ENCODE measurements around the gene MLLT3.

MLLT3 gene

DNA sequence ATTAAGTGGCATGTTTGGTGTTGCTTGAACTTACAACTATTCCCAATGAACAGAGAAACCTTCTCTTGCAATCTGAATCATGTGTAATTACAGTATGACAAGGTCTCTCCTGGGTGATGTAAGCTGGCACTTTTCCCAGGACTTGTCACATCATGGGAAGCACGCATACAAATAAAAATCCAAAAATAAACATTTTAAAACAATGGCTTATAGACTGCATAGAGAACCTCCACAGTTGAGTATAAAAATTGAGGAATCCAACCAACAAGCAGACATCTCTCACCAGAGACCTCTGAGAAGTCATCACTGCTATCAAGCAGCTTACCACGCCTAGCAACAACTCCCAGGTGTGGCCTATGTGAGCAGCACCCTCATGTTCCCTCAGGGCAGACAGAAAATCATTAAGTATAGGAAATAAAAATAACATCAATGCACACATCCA is 3.9 kb downstream of the MLLT3 start:
- H3K9ac ChIP-seq (ENCODE audit: low read length) = no peak overlapping the region
- no peak overlapping the region for H3K27ac ChIP-seq (ENCODE audit: low read depth, low read length)
- H3K9me2 ChIP-seq (replicated peaks; ENCODE audit: insufficient read depth, low read length) = no peaks in the 10 kb centered on the region
- peaks cover 10% of the 10 kb centered on the region; the same call in 1 of the 2 replicates for H4K20me1 ChIP-seq (ENCODE audit: low read depth, low read length)
- H3K9me3 ChIP-seq (ENCODE audit: insufficient read depth, low read length) = no peaks in the 10 kb centered on the region
- H3K4me2 ChIP-seq (ENCODE audit: low read depth, low read length, poor library complexity, severe bottlenecking) = no peak overlapping the region
- no peaks in the 10 kb centered on the region for H3K79me2 ChIP-seq (ENCODE audit: insufficient read depth, low read length)
- H3F3A ChIP-seq (ENCODE audit: insufficient read depth) = no peaks in the 10 kb centered on the region
- H3K36me3 ChIP-seq (ENCODE audit: low read length) = no peaks in the 10 kb centered on the region
- no peak overlapping the region for H3K4me3 ChIP-seq (ENCODE audit: insufficient read depth, low read length, poor library complexity, severe bottlenecking)
- TF ChIP-seq EZH2phosphoT487 (conservative IDR thresholded peaks at IDR 0.05; ENCODE audit: low read length) = no peak
- TF ChIP-seq, protein P1, sequence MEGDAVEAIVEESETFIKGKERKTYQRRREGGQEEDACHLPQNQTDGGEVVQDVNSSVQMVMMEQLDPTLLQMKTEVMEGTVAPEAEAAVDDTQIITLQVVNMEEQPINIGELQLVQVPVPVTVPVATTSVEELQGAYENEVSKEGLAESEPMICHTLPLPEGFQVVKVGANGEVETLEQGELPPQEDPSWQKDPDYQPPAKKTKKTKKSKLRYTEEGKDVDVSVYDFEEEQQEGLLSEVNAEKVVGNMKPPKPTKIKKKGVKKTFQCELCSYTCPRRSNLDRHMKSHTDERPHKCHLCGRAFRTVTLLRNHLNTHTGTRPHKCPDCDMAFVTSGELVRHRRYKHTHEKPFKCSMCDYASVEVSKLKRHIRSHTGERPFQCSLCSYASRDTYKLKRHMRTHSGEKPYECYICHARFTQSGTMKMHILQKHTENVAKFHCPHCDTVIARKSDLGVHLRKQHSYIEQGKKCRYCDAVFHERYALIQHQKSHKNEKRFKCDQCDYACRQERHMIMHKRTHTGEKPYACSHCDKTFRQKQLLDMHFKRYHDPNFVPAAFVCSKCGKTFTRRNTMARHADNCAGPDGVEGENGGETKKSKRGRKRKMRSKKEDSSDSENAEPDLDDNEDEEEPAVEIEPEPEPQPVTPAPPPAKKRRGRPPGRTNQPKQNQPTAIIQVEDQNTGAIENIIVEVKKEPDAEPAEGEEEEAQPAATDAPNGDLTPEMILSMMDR (IDR thresholded peaks at IDR 0.05; ENCODE audit: insufficient read depth, low read length, poor library complexity, severe bottlenecking) = no peak
- H2AFZ ChIP-seq (ENCODE audit: low read depth, low read length, severe bottlenecking) = no peak overlapping the region
- H3K27me3 ChIP-seq (ENCODE audit: low read length) = no peaks in the 10 kb centered on the region

DNA sequence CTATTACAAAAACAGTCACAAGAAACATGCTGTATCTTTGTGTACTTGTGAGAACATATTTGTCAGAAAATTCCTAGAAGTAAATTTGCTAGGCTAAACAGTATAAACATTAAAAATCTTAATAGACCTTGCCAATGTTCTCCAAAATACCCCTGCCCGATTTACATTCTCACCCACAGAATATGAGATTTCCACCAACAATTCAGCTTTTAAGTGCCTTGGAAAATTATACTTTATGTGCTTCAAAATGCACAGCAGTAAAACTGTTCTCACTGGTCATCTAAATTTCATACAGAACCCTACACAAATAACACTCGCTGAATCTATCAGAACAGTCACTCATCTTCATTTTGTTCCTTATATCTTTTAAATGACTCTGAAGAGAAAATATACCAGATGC is 5.5 kb downstream of the MLLT3 start:
- Histone ChIP-seq H3K36me3 (ENCODE audit: low read length) (no peaks in the 10 kb centered on the region), H4K20me1 (ENCODE audit: low read depth, low read length) (peaks cover 14% of the 10 kb centered on the region; the same call in 1 of the 2 replicates), H3F3A (ENCODE audit: insufficient read depth) (no peaks in the 10 kb centered on the region), H2AFZ (ENCODE audit: low read depth, low read length, severe bottlenecking) (no peak overlapping the region), H3K4me2 (ENCODE audit: low read depth, low read length, poor library complexity, severe bottlenecking) (no peak overlapping the region), H3K9me2 (replicated peaks; ENCODE audit: insufficient read depth, low read length) (no peaks in the 10 kb centered on the region), H3K79me2 (ENCODE audit: insufficient read depth, low read length) (no peaks in the 10 kb centered on the region), H3K9me3 (ENCODE audit: insufficient read depth, low read length) (no peaks in the 10 kb centered on the region), H3K27me3 (ENCODE audit: low read length) (no peaks in the 10 kb centered on the region), H3K9ac (ENCODE audit: low read length) (no peak overlapping the region), H3K4me3 (ENCODE audit: insufficient read depth, low read length, poor library complexity, severe bottlenecking) (no peak overlapping the region), H3K27ac (ENCODE audit: low read depth, low read length) (no peak overlapping the region)
- TF ChIP-seq, protein P1 (IDR thresholded peaks at IDR 0.05; ENCODE audit: insufficient read depth, low read length, poor library complexity, severe bottlenecking) = no peak
- no peak for TF ChIP-seq EZH2phosphoT487 (conservative IDR thresholded peaks at IDR 0.05; ENCODE audit: low read length)

DNA sequence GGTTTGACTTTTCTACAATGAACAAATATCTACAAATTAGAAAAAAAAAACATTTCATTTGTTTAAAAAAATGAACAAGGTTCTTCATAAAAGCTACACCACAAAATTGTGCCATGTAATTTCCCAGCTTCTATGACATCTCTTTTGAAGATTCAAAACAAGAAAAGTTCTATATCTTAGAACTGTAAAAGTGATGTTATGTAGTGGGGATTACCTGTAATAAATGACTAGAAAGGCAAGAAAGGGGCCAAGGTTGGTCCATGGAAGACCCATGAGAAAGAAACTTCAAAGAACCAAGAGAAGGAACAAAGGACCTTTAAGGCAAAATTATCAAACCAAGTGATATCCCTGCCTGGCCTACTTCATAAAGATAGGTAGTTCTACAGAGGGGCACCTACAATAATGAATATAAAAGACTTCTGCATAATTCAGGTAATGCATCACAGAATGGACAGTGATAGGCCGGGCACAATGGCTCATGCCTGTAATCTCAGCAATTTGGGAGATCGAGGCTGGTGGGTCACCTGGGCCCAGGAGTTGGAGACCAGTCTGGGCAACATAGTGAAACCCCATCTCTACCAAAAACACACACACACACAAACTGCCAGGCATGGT is 7.6 kb downstream of the MLLT3 start:
- Histone ChIP-seq H3K9me3 (ENCODE audit: insufficient read depth, low read length) (no peaks in the 10 kb centered on the region), H3K36me3 (ENCODE audit: low read length) (no peaks in the 10 kb centered on the region), H3K9me2 (replicated peaks; ENCODE audit: insufficient read depth, low read length) (no peaks in the 10 kb centered on the region), H3F3A (ENCODE audit: insufficient read depth) (no peaks in the 10 kb centered on the region), H3K4me3 (ENCODE audit: insufficient read depth, low read length, poor library complexity, severe bottlenecking) (no peak overlapping the region), H3K9ac (ENCODE audit: low read length) (no peak overlapping the region), H4K20me1 (ENCODE audit: low read depth, low read length) (peaks cover 19% of the 10 kb centered on the region; the same call in 1 of the 2 replicates), H2AFZ (ENCODE audit: low read depth, low read length, severe bottlenecking) (no peak overlapping the region), H3K79me2 (ENCODE audit: insufficient read depth, low read length) (no peaks in the 10 kb centered on the region), H3K27ac (ENCODE audit: low read depth, low read length) (no peak overlapping the region), H3K4me2 (ENCODE audit: low read depth, low read length, poor library complexity, severe bottlenecking) (no peak overlapping the region), H3K27me3 (ENCODE audit: low read length) (no peaks in the 10 kb centered on the region)
- TF ChIP-seq EZH2phosphoT487 (conservative IDR thresholded peaks at IDR 0.05; ENCODE audit: low read length) = no peak
- TF ChIP-seq, protein P1 (IDR thresholded peaks at IDR 0.05; ENCODE audit: insufficient read depth, low read length, poor library complexity, severe bottlenecking) = no peak

All from SU-DHL-6 (cell line).